Measurements from ENCODE around the gene RCAN2. TPM values are rescaled to one million over a fixed set of nuclear protein-coding genes. Genes with fewer than 3 reads are reported as not detected.

RCAN2 gene
- total RNA-seq, 1 experiment from 2014 or later = not detected

DNA sequence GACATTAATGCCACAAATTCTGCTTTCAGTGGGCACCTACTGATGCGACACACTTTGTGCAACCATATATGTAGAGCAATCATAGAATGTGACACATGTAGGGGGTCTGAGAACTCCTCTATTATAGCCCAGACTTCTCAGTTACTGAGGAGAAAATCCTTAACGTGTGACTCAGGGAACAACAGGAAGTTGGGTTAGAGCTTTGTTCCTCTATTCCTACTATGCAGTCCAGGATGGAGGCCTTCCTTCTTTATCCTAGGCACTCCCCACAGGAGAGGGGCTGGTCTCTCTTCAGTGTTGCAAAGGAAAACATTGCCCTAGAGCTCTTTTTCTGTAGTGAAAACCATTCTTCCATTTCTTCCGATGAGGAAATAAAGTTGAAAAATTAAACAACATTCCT lies 39.6 kb upstream of the RCAN2 start:
- DNase-seq (ENCODE audit: low spot score) = no peak
- ChIA-PET CTCF (no interaction called here), POLR2A (ENCODE audit: low non-redundant PET) (no interaction called here)
- no TSS peak for BruUV-seq (replicated peaks)
- Histone ChIP-seq H3K27me3 (replicated peaks; ENCODE audit: insufficient read depth, low read depth, low read length, poor library complexity) (no peaks in the 10 kb centered on the region), H3K4me3 (ENCODE audit: low read depth, low read length, poor library complexity, severe bottlenecking) (no peak overlapping the region), H3K36me3 (ENCODE audit: insufficient read depth, low read length, poor library complexity, severe bottlenecking) (no peaks in the 10 kb centered on the region), H3K27ac (ENCODE audit: low read depth, low read length, poor library complexity, severe bottlenecking) (no peak overlapping the region), H3K4me1 (ENCODE audit: insufficient read depth, low read length, poor library complexity, severe bottlenecking) (no peaks in the 10 kb centered on the region), H3K9me3 (ENCODE audit: low read depth, low read length, poor library complexity, severe bottlenecking) (no peaks in the 10 kb centered on the region)
- TF ChIP-seq, protein P1, sequence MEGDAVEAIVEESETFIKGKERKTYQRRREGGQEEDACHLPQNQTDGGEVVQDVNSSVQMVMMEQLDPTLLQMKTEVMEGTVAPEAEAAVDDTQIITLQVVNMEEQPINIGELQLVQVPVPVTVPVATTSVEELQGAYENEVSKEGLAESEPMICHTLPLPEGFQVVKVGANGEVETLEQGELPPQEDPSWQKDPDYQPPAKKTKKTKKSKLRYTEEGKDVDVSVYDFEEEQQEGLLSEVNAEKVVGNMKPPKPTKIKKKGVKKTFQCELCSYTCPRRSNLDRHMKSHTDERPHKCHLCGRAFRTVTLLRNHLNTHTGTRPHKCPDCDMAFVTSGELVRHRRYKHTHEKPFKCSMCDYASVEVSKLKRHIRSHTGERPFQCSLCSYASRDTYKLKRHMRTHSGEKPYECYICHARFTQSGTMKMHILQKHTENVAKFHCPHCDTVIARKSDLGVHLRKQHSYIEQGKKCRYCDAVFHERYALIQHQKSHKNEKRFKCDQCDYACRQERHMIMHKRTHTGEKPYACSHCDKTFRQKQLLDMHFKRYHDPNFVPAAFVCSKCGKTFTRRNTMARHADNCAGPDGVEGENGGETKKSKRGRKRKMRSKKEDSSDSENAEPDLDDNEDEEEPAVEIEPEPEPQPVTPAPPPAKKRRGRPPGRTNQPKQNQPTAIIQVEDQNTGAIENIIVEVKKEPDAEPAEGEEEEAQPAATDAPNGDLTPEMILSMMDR (conservative IDR thresholded peaks at IDR 0.05; ENCODE audit: low read depth, low read length) = no peak
- no peak for TF ChIP-seq EZH2 (IDR thresholded peaks at IDR 0.05; ENCODE audit: borderline replicate concordance, low read depth, low read length, poor library complexity, severe bottlenecking)
- intact Hi-C loops (cut with micrococcal nuclease; ENCODE audit: unreplicated experiment) = no loop called here

DNA sequence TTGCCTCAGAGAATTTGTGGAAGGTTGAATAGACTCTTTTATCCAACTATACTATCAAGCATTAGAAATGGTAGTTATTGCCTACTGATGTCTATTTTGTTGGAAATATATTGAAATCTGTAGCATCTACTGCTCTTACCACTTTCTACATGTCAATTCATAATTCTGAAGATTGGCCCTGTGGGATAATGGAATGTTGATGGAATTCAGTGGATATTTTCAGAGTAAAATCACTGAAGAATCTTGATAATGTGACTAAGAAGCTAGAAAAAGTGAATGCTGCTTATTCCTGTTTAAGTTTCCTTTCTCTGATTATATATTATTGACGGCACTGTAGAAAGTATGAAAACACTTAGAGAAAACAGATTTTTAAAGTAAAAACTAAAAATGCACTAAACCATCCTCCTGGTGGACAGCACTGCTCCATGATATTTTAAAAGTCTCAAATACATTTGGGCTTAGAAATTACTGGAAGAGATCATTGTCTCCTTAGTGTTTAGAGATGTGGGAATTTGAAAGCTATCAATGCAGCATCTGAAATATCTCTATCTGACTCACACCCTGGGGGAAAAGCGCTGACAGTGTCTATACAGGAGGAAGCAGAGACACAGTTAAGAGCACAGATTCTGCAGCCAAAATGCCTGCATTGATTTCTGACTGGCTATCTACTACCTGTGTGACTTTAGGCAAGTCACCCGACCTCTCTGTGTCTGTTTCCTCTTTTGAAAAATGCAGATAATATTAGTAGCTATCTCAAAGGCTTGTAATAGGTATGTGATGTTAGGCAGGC lies 37.9 kb upstream of the RCAN2 start:
- Histone ChIP-seq H3K4me3 (ENCODE audit: low read depth, low read length, poor library complexity, severe bottlenecking) (no peak overlapping the region), H3K27ac (ENCODE audit: low read depth, low read length, poor library complexity, severe bottlenecking) (no peak overlapping the region), H3K36me3 (ENCODE audit: insufficient read depth, low read length, poor library complexity, severe bottlenecking) (no peaks in the 10 kb centered on the region), H3K27me3 (replicated peaks; ENCODE audit: insufficient read depth, low read depth, low read length, poor library complexity) (no peaks in the 10 kb centered on the region), H3K4me1 (ENCODE audit: insufficient read depth, low read length, poor library complexity, severe bottlenecking) (no peaks in the 10 kb centered on the region), H3K9me3 (ENCODE audit: low read depth, low read length, poor library complexity, severe bottlenecking) (no peaks in the 10 kb centered on the region)
- TF ChIP-seq, protein P1 (conservative IDR thresholded peaks at IDR 0.05; ENCODE audit: low read depth, low read length) = no peak
- TF ChIP-seq EZH2 (IDR thresholded peaks at IDR 0.05; ENCODE audit: borderline replicate concordance, low read depth, low read length, poor library complexity, severe bottlenecking) = no peak
- POLR2A ChIA-PET (ENCODE audit: low non-redundant PET) = interaction anchor here (0.8 kb wide), 1 partner anchor 354 kb away, joined by 3 read pairs; no protein-coding TSS in a partner anchor
- no peak for DNase-seq (ENCODE audit: low spot score)
- CTCF ChIA-PET = no interaction called here
- BruUV-seq (replicated peaks) = no TSS peak
- intact Hi-C loops (cut with micrococcal nuclease; ENCODE audit: unreplicated experiment) = no loop called here

DNA sequence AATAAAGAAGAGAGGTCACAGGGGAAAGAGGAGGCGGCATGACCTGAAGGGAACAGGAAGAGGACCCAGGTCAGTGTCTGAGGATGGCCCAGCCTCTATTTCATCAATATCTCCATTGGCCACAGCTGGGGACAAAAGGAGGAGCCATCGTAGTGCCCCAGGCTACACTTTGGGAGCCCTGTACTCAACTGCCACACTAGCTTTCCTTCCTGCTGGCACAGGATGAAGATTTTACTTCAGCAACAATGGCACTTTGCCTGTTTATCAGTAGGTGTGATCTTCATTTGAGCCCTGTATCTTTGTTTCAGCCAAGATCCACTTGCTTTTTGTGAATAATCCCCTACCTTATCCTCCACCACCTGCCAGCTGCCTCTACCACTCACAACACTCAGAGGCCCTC lies 35.4 kb upstream of the RCAN2 start:
- TF ChIP-seq, protein P1 (conservative IDR thresholded peaks at IDR 0.05; ENCODE audit: low read depth, low read length) = no peak
- no peak for TF ChIP-seq EZH2 (IDR thresholded peaks at IDR 0.05; ENCODE audit: borderline replicate concordance, low read depth, low read length, poor library complexity, severe bottlenecking)
- no TSS peak for BruUV-seq (replicated peaks)
- ChIA-PET POLR2A (ENCODE audit: low non-redundant PET) (no interaction called here), CTCF (no interaction called here)
- H3K27ac ChIP-seq (ENCODE audit: low read depth, low read length, poor library complexity, severe bottlenecking) = no peak overlapping the region
- H3K27me3 ChIP-seq (replicated peaks; ENCODE audit: insufficient read depth, low read depth, low read length, poor library complexity) = no peaks in the 10 kb centered on the region
- DNase-seq (ENCODE audit: low spot score) = no peak
- no peaks in the 10 kb centered on the region for H3K9me3 ChIP-seq (ENCODE audit: low read depth, low read length, poor library complexity, severe bottlenecking)
- intact Hi-C loops (cut with micrococcal nuclease; ENCODE audit: unreplicated experiment) = no loop called here
- no peaks in the 10 kb centered on the region for H3K36me3 ChIP-seq (ENCODE audit: insufficient read depth, low read length, poor library complexity, severe bottlenecking)
- no peaks in the 10 kb centered on the region for H3K4me1 ChIP-seq (ENCODE audit: insufficient read depth, low read length, poor library complexity, severe bottlenecking)
- H3K4me3 ChIP-seq (ENCODE audit: low read depth, low read length, poor library complexity, severe bottlenecking) = no peak overlapping the region

Data from A673 (cell line).